HG03571 (cell line): Measurements from ENCODE around the gene SCN1A.

Experiments
- ATAC-seq: cut with Tn5 transposase; IDR thresholded peaks from one replicate; pipeline ENCODE4 v1.9.1; 2021; ENCODE audit not compliant: unreplicated experiment

SCN1A gene

GRCh38 chr2:166082736-166083135, 45.1 kb downstream of the SCN1A start:
- ATAC-seq = no peak

GRCh38 chr2:166081852-166082251, 46.0 kb downstream of the SCN1A start:
- no peak for ATAC-seq

- ATAC-seq = no peak
These were observed 46.6 kb downstream of the SCN1A start for GRCh38 chr2:166081131-166081632.

- ATAC-seq = no peak
These were observed 53.4 kb downstream of the SCN1A start for GRCh38 chr2:166074430-166074829.

DNA sequence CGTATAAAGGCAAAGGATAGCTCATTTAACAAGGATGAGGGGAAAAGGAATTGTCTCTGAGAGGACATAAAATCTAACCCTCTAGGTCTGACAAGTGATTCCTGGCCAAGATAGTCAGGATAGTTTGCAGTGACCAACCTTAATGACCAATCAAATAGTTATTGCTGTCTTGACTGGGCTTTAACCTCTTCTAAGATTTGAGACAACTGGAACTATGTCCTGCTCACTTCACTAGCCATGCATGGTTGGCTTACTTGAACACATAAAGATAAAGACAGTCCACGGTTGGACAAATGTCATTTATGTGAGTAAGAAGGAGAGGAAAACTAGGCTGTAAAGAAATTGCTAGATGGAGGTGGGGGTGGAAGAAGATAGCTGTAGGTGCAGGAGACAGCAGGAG, 53.8 kb downstream of the SCN1A start:
- ATAC-seq = no peak

DNA sequence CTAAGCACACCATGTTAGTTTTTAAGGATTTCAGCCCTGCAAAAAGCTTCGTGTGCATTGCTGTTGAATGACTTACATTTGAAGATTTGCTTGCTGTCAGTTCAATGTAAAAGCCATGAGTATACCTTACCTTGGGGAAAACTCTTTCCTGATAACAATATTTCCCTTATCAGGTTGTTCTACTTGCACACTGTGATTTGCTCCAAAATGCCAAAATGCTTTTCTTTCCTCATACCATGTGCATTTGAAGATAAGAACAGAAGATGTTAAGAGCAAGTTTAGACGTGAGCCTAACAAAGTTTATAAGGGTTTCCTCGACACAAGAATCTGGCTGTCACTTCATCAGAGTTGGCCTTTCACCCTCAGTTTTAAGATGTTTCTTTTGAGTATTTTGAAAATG, 57.6 kb downstream of the SCN1A start:
- ATAC-seq = no peak

- ATAC-seq = no peak
These were observed 58.8 kb downstream of the SCN1A start for GRCh38 chr2:166068981-166069380.

DNA sequence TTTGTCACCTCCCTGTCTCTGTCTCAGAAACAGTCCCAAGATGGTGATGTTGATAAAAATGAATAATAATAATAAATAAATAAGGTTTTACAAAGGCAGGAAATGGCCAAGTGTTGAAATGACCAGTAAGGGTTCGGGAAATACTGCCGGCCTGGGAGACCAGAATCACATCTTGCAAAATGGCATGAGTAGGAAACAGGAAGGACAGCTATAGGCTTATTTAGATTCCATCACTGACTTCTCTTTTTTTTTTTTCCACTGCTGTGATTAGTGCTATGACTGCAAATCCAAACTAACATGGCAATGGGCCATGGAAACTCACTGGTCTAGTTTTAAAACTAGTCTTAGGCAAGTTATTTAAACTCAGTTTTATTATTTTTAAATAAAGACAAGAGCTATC, 60.6 kb downstream of the SCN1A start:
- no peak for ATAC-seq

GRCh38 chr2:166060191-166060590, 67.6 kb downstream of the SCN1A start:
- no peak for ATAC-seq

DNA sequence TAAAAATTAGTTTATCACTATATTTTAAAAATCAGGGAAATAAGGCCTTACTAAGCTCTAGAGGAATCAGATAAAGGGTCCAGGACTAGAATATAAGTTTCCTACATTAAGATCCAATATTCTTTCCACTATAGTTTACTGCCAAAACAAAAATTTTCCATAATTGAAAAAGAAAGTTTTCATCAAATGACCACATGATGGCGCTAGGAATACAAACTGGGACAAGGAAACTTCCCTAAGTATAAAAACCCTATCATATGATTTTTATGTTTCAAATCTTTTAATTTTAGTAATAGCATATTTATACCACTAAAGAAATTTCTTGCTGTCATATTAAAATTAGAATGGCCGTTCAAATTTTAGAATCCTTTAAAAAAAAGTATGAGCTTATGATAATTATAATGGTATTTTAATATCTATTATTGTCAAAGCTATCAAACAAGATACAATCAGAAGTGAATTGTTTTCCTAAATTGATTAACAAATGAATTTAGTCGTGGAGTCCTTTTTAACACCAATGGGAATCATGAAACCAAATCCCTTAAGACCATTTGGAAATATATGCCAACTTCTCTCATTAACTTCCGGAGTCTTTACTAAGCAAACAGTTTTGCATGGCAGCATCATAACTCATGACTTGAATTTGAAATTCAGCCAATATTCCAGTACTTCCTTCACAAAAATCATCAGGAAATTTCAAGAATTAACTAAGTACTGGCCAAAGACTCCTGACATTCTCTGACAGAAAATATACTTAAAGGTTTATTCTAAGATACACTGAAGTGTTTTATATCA, 70.3 kb downstream of the SCN1A start:
- no peak for ATAC-seq

DNA sequence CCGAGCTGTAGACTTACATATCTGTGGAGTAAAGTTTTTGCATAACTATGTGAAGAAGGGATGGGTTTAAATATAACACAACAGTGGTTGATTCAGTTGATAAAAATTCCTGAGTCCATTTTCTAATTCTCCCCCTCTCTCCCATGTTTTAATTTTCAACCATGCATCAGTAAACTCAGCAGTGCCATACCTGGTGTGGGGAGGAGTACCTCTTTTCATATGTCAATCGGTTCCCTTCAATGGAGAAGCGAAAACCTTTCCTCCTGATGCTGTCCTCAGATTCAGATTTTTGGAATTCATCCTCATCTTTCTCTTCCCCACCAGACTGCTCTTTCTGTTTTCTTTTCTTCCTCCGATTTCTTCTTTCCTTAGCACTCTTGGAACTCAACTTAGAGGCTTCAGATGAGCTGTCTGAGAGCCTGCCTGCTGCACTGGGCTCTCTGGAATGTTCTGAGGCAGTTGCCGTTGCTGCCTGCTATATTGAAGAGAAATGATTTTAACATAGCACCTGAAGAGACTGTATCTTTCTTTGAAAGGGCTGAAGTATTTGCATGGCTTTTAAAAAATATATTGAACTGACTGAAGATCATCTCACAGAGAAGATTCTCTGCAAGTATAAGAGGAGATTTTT, 82.9 kb downstream of the SCN1A start:
- ATAC-seq = no peak

GRCh38 chr2:166042768-166043390, 84.9 kb downstream of the SCN1A start:
- no peak for ATAC-seq

DNA sequence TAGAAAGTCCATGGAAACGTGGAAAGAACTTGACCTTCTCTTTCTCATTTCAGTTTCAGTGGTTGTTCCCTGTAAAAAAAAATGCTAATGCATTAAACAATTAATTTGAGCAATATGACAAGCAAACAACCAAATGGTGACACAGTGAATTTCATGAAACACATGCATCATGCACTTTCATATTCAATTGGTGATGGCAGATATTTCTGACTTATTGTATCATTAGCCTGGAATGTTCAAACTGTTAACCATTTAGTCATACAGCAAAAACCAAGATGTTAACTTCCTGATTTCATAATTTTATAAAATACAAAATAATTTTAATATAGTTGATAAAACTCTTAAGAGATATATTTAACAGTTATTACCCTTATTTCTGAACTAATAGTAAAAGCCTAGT, 85.5 kb downstream of the SCN1A start:
- no peak for ATAC-seq

GRCh38 chr2:166041613-166042012, 86.2 kb downstream of the SCN1A start:
- ATAC-seq = no peak

GRCh38 chr2:166032361-166032760, 95.5 kb downstream of the SCN1A start:
- ATAC-seq = no peak

GRCh38 chr2:166031054-166031453, 96.8 kb downstream of the SCN1A start:
- ATAC-seq = no peak

DNA sequence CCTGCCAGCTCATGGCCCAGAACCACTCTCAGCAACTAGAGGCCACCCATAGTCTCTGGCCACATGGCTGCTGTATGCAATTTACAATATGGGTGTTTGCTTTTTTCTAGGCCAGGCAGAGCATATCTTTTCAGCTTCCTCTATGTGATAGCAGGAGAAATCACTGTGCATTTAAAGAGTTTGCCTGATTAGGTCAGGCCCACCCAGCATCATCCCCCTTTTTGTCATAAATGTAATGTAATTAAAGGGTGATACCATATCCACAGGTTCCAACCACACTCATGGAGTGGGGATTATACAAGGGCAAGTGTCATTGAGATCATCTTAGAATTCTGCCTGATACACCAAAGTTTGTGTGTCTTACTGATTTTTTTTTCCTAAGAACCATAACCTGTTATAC, 102.5 kb downstream of the SCN1A start:
- ATAC-seq = no peak

- no peak for ATAC-seq
These were observed 110.6 kb downstream of the SCN1A start for GRCh38 chr2:166017208-166017607.

DNA sequence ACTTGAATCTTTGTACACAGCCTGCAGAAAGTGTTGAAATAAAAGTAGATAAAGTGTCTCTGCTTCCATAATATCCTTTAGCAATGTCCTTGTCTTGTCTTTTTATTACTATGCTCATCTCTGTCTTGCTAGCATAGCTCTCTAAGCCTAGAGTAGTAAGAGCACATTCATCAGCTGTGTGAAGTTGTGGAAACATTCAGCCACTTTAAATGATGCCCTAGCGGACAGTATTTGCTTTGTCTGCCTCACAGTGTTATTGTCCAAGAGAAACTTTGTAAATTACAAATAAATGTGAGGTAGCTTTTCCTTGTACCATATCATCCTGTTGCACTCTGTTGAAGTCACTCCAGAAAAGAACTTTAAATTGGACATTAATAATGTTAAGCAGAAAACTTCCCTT, 113.9 kb downstream of the SCN1A start:
- ATAC-seq = no peak

- no peak for ATAC-seq
These were observed 116.2 kb downstream of the SCN1A start for GRCh38 chr2:166011660-166012059.

DNA sequence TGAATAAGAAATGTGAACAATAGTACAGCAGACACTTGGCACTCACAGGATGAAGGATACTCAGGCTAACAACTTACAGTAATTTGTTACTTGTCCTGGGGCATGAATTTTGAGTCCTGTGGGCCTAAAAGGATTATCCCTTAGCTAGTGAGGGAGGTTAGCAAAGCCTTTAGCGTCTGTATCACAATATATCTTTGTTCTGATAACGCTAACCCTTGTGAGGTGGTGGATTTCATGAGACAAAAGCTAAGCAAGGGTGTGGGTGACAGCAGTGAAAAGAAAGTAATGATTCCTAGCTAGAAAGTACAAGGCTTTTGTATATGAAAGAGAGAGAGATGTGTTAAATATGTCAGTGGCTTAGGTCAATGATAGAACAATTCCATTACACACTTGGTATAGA, 127.4 kb downstream of the SCN1A start:
- ATAC-seq = no peak

GRCh38 chr2:165990846-165991245, 137.0 kb downstream of the SCN1A start:
- no peak for ATAC-seq
